ENCODE data around the gene SYNE3.
A peak's percentile ranks its signal among the peaks of the same experiment; 100 is the strongest.

SYNE3 gene

GRCh38 chr14:95490727-95491451 lies 25.6 kb downstream of the SYNE3 start:
- in situ Hi-C loops (cut with HindIII; ENCODE audit: low sequenced_read_pairs) = no loop called here
- no peak overlapping the region for H3K4me3 ChIP-seq (ENCODE audit: low read depth, low read length)
- no peak for DNase-seq (ENCODE audit: low read depth, low spot score)
- no peak for TF ChIP-seq CTCF (IDR thresholded peaks at IDR 0.05; ENCODE audit: low read depth, low read length)

- in situ Hi-C loops (cut with HindIII; ENCODE audit: low sequenced_read_pairs) = no loop called here
- no peak for TF ChIP-seq CTCF (IDR thresholded peaks at IDR 0.05; ENCODE audit: low read depth, low read length)
- DNase-seq (ENCODE audit: low read depth, low spot score) = no peak
- H3K4me3 ChIP-seq (ENCODE audit: low read depth, low read length) = no peak overlapping the region
These were observed 26.3 kb downstream of the SYNE3 start for GRCh38 chr14:95490138-95490509.

GRCh38 chr14:95489214-95490137 lies 27.0 kb downstream of the SYNE3 start:
- no peak for TF ChIP-seq CTCF (IDR thresholded peaks at IDR 0.05; ENCODE audit: low read depth, low read length)
- DNase-seq (ENCODE audit: low read depth, low spot score) = peak; percentile 16
- in situ Hi-C loops (cut with HindIII; ENCODE audit: low sequenced_read_pairs) = no loop called here
- H3K4me3 ChIP-seq (ENCODE audit: low read depth, low read length) = no peak overlapping the region

GRCh38 chr14:95488376-95489213 lies 27.9 kb downstream of the SYNE3 start:
- no peak overlapping the region for H3K4me3 ChIP-seq (ENCODE audit: low read depth, low read length)
- DNase-seq (ENCODE audit: low read depth, low spot score) = peak; percentile 22
- in situ Hi-C loops (cut with HindIII; ENCODE audit: low sequenced_read_pairs) = no loop called here
- no peak for TF ChIP-seq CTCF (IDR thresholded peaks at IDR 0.05; ENCODE audit: low read depth, low read length)

GRCh38 chr14:95487669-95488084 lies 28.8 kb downstream of the SYNE3 start:
- no peak overlapping the region for H3K4me3 ChIP-seq (ENCODE audit: low read depth, low read length)
- DNase-seq (ENCODE audit: low read depth, low spot score) = no peak
- in situ Hi-C loops (cut with HindIII; ENCODE audit: low sequenced_read_pairs) = no loop called here
- TF ChIP-seq CTCF (IDR thresholded peaks at IDR 0.05; ENCODE audit: low read depth, low read length) = no peak

Data from astrocyte of the spinal cord (primary cell).